PC-3 (cell line): ENCODE data around the gene CCSER2.

ENCODE experiments used
- EZH2 ChIP-seq: fragments of 300-600 bp; sonication (generic); IDR thresholded peaks from one replicate; pipeline ENCODE4 v1.6.1; 2017; ENCODE audit warnings: antibody characterized with exemption, mild to moderate bottlenecking, low read length; ENCODE audit not compliant: unreplicated experiment
- EZH2phosphoT487 ChIP-seq: fragments of 300-600 bp; sonication (generic); IDR thresholded peaks from 2 replicates; pipeline ENCODE4 v1.6.1; 2018; ENCODE audit warnings: mild to moderate bottlenecking, antibody characterized with exemption, low read length, borderline replicate concordance

DNA sequence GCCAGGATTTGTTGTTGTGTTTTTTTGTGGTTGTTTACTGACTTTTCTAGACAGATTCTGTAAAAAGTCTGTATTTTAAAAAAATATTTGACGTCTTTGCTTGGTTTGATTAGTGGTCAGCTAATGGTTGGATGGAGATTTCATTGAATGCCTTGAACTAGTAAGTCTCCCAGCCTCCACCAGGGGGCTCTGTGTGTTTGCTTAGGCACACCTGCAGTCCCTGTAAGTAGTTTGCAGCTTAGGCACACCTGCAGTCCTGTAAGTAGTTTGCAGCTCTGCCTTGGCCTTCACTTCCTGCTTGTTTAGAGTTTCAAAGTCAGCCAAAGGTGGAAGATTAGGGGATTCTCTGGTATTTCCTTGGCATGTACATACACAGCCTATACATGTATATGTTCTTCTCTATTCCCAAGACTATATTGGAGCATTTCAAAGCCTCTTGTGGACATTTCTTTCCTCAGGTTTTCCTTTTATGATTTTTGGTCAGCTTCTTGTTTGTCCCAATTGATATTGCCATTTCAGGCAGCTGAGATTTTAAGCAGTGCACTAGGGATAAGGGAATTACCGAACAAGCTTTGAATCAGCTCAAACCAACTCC, 101.6 kb downstream of the CCSER2 start:
- TF ChIP-seq EZH2phosphoT487: no peak
- TF ChIP-seq EZH2: no peak
